ENCODE results near the gene GKAP1.
"Not testable (repeated sequence)": the region's sequence is repeated elsewhere in the genome, so short reads cannot be mapped to it uniquely, and the experiment has no call there.

GKAP1 gene

DNA sequence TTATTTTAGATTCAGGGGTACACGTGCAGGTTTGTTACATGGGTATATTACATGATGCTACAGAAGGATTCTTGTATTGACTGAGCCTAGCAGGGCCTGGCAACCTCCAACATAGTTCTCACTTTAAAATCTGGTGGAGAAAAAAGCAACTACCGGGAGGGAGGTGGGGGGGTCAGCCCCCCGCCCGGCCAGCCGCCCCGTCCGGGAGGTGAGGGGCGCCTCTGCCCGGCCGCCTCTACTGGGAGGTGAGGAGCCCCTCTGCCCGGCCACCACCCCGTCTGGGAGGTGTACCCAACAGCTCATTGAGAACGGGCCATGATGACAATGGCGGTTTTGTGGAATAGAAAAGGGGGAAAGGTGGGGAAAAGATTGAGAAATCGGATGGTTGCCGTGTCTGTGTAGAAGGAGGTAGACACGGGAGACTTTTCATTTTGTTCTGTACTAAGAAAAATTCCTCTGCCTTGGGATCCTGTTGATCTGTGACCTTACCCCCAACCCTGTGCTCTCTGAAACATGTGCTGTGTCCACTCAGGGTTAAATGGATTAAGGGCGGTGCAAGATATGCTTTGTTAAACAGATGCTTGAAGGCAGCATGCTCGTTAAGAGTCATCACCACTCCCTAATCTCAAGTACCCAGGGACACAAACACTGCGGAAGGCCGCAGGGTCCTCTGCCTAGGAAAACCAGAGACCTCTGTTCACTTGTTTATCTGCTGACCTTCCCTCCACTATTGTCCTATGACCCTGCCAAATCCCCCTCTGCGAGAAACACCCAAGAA, 88.8 kb downstream of the GKAP1 start:
- DNase-seq: not testable (repeated sequence)

DNA sequence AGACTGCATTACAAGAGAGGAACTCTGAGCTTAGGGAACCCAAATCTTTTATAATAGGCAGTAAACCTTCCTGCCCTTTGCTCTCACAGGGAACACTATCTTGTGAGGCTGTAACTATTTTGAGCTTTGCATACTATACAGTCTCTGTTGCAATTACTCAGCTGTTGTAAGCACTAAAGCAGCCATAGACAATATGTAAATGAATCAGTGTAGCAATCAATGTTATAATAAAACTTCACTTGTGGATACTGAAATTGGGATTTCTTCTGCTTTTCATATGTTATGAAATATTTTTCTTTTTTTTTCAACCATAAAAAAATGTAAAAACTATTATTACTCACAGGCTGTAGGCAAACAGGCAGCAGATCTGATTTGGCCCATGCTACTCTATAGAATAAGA, 93.1 kb downstream of the GKAP1 start:
- DNase-seq: no peak

DNA sequence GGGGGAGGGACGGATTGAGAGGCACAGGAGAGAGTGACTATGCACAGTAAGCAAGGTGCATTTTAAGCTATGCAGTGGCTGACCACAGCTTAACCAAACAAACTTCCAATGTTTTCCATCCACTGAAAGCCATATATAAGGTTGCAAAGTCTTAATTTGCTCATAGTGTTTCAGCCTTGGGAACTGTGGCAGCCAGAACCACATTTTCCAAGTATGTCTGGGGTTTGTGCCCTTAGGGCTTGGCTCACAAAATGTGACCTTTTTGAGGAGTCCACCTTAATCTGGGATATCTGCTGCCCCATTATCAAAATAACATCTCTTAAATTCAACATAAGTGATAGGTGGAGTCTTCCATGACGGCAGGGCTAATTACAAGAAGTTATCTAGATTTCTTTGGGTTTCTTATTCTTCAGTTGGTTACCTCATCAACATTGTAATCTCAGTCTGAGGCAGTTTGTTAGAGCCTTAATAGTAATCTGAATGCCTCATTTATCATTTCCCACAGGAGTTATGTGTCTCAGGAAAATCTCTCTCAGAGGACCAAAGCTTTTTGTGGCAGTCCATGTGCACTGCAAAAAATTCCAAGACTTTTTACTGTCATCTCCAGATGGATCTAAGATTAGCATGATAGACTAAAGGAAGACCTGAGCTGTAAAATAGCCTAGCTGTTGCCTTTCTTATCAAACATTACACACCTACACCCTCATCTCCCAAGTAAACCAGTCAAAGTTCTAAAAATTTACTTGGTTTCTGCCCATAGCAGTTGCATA, 94.7 kb downstream of the GKAP1 start:
- DNase-seq: no peak

DNA sequence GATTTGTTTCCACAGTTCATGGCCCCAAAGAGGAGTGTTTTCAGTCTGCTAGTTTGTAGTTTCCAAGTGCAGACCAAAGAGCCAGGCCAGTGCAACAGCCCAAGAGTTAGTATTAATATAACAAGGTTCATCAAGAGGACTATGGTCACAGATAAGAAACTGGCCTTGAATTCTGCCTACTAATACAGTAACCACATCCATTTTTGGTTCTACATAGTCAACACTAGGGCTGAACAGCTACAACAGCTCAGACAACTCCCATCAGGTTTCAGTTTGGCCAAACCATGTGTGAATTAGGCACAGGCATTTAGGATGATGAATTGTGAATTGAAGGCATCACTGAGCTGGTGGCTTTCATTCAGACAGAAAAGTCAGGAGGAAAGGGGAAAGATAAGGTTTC, 96.1 kb downstream of the GKAP1 start:
- DNase-seq: no peak

DNA sequence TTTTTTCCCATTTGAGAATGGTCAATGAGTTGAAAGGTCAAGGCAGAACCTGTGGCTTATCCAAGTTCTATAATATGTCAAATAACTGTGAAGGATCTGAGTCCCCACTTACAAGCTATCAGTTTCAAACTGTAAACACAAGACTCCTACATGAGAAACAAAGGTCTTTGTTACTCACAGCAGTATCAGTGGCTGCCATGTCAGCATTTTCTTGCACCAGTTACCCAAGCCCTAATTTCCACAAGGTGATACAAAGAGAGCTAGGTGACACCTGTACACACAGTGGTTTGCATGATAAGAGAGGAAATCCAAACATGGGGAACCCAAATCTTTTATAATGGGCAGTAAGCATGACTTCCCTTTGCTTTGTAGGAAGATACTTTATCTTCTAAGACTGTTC, 101.8 kb downstream of the GKAP1 start:
- DNase-seq: no peak

DNA sequence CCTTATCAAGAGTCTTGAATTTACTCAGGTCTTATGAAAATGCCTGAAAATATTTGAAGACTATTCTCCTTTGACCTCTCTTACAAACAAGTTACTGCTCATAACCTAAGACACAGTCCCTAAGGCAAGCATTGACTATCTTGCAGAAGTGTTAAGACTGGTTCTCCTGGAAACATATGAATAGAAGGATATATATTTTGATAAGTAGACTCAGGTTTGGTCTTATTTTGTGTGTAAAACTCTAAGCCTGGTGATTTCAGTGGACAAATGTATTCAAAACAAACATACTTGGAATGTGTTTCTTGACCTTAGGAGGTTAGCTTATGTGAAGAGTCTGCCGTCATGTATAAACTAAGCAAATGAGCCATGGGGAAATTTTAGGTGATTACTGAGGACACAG, 102.3 kb downstream of the GKAP1 start:
- no peak for DNase-seq

DNA sequence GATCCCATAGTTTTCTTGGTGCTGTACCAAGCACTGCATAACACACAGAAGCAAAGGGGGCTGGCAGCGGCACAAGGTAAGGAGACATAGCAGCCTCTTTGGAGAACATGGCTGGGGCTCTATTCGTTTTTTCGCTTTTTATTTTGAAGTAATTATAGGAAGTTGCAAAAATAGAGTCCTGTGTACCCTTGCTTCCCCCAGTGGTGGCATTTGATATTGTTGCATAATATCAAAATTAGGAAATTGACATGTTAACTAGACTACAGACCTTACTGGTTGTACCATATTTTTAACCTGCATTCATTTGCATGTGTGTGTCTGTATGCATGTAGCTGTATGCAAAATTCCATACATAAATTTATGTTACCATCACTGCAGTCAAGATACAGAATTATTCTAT, 103.2 kb downstream of the GKAP1 start:
- DNase-seq: no peak

DNA sequence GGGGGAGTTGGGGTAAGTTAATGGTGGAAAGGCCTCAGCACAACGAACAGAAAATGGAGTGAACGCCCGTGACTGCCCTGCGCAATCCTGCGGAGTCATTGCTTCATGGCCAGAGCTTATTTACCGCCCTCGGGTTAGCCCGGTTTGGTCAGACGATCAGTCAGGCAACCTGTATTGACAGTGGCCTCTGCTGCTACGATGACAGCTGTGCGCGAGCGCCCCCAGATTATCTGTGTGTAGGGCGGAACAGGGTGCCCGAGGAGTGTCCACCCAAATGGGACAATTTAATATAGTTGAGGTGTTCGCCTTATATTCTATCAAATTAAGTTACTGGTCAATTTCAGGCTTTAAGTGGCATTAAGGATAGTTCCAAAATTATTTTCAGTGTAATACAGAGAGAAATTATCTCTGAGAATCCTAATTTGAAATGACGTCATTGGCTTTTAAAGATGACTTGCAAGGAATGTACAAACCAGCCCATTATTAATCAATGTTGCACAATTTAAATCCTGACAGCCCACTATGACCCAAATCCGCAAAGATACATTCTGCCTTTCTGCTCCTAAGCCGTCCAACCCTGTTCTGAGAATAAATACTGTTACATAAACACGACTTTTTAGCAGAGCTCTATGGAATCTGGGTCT, 108.9 kb downstream of the GKAP1 start:
- no peak for DNase-seq

DNA sequence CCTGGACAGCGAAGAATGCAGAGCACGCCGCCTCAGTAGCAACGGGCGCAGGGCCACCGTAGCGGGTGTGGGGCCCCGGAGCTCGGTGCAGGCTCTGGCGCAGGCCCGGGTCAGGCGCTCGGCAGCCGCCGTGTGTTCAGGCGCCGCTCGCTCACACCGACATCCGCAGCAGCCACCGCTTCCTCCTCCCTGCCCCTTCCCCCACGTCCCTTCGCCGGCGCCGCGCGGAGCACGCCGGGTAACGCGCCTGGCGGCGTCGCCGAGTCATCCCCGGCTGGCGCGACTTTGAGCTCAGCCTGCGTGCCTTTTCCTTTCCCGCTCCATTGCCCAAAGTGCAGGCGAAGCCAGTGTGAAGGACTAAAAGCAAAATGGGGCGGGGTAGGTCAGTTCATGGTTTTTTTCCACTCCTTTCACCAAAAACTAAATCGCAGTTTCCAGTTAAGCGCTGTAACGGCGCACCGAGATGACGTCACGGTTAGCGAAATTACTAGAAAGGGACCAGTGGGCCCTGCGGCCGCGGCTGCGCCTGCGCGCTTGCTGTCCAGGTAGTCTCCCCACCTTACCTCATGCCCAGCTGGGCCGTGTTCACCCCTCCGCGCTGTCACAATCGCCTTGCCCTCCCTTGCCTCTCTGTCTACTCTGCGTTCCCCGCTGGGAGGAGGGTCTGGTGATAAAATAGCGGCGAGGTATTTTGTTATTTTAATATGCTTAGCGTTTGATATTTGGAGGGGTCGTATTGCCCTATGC, 109.6 kb downstream of the GKAP1 start, which contains the start of gene UBQLN1:
Gene UBQLN1 (minus strand): TSS at position 191 of the 747 bp plus-strand sequence. CDS start 279 bp downstream, outside the sequence.
- DNase-seq: peak; percentile 25

DNA sequence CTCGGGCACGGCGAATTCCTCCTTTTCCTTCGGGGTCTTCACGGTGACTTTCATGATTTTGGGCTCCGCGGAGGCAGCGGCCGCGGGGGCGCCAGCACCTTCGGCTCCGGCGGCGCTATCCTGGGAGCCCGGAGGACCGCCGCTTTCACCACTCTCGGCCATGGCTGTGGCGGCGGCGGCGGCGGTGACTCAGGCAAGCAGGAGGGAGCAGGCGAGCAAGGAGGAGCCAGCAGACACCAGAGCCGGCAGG, 110.1 kb downstream of the GKAP1 start:
- DNase-seq: no peak

DNA sequence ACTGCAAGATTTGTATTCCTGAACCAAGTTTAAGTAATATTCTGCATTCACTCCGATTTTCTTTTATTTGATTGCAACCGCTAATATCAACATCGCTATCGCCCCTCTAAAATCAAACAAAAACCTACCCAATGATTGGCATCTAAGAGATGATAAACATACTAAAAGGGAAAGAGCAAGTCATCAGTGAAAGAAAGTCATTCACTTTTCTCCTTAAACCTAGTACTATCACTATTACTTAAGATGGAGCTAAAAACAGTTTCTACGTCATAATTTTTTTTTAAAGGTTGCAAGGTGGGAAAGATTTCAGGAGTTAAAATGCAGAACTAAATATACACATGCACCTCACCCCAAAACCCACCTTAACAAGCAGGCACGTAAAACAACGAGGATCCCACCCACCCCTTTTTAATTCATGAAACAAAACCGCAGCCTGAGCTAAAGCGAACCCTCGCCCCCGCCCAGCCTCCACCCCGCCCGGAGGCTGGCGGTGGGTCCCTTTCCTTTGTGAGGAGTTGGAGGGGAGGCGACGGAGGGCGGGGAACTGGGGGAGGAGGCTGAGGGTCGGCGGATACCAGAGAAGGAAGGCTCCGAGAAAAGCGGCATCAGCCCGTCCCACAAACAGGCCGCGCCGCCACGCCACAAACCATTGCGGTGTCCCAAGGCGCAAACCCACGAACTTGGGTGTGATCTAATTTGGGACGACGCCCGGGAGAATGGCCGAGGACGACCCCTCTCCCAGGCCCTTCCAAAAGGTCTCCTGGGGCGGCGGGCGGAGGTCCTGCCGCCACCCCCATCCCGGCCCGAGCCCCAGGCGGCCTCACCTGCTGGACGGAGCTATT, 110.7 kb downstream of the GKAP1 start:
- no peak for DNase-seq

DNA sequence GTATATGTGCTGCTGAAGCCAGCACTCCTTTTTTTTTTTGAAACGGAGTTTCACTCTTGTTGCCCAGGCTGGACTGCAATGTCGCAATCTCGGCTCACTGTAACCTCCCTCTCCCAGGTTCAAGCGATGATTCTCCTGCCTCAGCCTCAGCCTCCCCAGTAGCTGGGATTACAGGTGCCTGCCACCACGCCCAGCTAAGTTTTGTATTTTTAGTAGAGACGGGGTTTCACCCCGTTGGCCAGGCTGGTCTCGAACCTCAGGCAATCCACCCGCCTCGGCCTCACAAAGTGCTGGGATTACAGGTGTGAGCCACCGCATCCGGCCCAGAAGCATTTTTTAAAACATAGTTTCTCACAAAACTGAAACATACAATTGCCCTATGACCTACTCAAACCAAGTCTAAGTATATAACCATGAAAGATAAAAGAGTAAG, 112.3 kb downstream of the GKAP1 start:
- not testable (repeated sequence) for DNase-seq

DNA sequence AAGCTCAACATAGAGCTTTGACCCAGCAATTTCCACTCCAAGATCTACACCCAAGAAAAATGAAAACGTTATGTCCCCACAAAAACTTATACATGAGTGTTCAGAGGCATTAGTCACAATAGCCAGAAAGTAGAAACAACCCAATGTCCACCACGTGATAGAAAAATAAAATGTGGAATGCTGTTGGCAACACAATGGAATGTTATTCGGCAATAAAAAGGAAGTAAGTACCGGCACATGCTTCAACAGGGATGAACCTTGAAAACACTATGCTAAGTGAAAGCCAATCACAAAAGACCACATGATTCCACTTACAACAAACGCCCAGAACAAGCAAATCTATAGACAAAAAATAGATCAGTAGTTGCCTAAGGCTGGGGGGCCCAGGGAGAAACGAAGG, 115.8 kb downstream of the GKAP1 start:
- no peak for DNase-seq

DNA sequence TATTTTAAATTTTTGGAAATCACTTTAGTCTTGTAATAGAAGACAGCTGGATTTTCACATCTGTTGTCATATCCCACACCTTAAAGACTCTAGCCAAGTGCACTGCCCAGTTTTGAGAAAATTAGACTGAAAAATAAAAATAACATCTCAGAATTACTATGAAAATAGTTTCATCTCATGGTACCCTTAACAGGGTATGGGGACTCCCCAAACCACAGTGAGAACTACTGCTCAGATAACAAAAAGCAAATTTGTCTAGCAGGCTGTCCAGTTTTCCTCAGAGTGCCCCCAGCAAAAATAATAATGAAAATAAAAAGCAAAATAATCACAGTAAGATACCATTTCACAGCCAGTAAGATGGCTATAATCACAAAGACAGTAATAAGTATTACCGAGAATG, 116.3 kb downstream of the GKAP1 start:
- no peak for DNase-seq

DNA sequence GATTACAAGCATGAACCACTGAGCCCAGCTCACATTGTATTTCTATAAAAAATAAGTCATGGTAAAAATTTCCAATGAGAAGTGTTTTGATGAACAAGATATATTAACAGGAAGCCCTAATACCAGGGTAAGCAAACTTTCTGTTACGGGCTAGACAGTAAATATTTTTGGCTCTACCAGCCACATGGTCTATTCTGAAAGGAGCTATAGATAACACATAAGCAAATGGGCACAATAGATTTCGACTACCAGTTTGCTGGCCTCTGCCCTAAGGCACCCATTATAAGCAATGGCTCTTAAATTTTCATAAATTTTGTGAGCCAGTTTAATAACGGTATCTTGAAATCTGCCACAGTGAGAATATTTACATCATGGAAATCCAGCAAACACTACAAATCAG, 118.0 kb downstream of the GKAP1 start:
- DNase-seq: no peak

DNA sequence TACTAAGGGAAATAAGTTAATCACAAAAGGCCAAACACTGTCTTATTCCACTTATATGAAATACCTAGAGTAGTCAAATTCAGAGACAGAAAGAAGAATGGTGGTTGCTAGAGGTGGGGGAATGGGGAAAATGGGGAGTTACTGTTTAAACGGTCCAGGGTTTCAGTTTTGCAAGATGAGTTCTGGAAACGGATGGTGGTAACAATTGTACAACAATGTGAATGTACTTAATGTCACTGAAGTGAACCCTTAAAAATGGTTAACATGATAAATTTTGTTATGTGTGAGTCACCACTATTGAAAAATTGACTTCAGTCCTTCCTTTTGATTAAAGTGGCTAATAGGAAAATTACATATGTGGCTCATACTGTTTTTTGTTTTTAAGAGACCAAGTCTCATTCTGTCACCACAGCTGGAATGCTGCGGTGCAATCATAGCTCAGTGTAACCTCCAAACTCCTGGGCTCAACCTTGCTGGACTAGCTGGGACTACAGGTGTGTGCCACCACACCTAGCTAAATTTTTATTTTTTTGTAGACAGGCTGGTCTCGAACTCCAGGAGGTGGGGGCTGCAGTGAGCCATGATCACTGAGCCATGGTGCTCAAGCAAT, 118.5 kb downstream of the GKAP1 start:
- DNase-seq: no peak

DNA sequence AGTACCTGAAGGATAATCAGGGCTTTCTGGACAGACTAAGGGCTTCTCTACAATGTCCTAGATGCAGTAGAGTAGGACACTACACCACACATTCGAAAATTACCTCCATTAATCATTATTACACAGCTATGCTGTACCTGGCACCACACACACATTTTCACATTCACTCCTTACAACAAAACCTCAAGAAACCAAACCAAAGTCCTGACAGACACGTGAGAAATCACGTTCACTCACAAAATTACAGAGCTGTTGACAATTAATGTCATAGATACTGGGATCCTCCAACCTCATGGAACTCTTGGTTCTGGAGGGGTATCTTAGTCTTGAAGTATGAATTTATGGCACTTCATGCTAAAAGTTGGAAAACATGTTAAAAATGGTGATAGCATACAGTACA, 126.1 kb downstream of the GKAP1 start:
- DNase-seq: no peak

Measured in NCI-H187 treated with DMSO at 0.1 percent for 48 hours (cell line).